HG03354 (cell line): Measurements from ENCODE around the gene CBFA2T2.
A peak's percentile ranks its signal among the peaks of the same experiment; 100 is the strongest.
"Not testable (repeated sequence)": the region's sequence is repeated elsewhere in the genome, so short reads cannot be mapped to it uniquely, and the experiment has no call there.

Source experiments
- ATAC-seq: cut with Tn5 transposase; IDR thresholded peaks from one replicate; pipeline ENCODE4 v1.9.1; 2021; ENCODE audit warnings: mild to moderate bottlenecking; ENCODE audit not compliant: unreplicated experiment, poor library complexity, severe bottlenecking

The CBFA2T2 gene

GRCh38 chr20:33686100-33686983, 196.4 kb downstream of the CBFA2T2 start, which contains the start of gene E2F1:
Gene E2F1, minus strand, starts transcription at chr20:33686385. Its CDS starts 121 bp downstream, at chr20:33686264.
- peak; percentile 84 for ATAC-seq

DNA sequence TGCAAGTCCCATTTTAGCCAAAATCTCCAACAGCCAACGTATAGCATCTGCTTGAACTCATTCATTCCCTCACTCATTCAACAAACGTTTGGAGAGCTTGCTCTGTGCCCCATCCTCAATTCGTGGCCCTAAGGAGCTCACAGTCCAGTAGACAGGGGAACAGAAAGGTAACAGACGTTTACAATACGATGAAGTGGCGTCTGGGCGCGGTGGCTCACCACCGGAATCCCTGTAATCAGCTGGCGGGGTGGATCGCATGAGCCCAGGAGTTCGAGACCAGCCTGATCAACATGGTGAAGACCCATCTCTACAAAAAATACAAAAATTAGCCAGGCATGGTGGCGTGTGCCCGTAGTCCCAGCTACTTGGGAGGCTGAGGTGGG, 197.1 kb downstream of the CBFA2T2 start:
- ATAC-seq: no peak

DNA sequence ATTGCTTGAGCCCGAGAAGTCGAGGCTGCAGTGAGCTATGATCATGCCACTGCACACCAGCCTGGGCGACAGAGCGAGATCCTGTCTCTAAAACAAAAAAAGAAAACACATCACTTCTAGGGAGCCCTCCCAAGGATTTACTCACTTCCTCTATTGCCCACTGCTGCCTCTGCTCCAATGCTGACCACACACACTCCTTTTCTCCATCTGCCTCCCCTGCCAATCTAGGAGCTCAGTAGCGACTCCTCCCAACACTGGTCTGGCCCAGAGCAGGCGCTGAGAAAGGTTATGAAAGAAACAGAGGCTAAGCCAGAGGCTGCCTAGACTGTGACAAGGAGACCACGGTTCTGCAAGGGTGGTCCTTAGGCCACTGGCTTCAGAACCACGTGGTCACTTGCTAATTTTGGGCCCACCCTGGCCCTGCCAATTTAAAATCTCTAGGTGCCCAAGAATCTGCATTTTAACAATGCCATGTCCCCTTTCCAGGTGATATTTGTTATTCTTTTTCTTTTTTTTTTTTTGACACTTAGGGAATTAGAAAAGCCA, 197.5 kb downstream of the CBFA2T2 start:
- no peak for ATAC-seq

DNA sequence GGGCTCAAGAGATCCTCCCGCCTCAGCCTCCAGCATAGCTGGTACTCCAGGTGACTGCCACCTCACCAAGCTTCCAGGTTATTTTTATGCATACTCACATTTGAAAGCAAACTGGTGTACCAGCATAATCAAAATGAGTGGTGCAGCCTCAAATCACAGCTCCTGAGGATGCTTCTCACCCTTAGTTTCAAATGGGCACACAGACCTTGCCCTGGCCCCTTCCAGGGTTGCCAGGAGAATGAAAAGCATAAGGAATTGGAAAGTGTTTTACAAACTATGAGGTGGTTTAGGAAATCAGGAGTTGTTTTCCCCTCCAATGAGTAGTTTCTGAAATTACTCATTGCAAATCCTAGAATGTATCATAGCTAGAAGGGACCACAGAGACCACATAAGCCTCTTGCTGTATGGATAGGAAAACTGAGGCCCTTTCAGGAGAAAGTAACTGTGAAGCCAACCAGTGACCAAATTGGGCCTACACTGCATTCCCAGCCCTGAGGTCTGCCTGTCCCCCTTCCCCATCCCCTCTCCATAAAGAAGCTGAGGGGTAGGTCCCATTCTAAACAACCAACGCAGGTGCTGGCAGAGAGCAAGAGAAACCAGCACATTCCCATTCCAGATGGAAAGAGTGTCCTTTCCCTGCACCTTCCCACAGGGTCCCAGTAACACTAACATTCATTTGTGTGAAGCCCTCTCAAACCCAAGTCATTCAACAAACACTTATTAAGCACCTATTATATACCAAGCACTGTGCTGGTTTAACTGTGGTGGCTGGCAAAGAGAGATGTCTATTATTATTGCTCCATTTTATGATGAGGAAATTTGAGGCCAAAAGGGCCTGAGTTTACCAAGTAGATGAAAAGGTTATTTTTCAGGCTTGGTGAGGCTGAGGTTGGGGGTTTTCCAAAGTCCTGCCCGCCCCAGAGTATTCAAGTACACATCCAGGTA, 198.4 kb downstream of the CBFA2T2 start:
- ATAC-seq: no peak

GRCh38 chr20:33688938-33689424, 199.1 kb downstream of the CBFA2T2 start:
- no peak for ATAC-seq

DNA sequence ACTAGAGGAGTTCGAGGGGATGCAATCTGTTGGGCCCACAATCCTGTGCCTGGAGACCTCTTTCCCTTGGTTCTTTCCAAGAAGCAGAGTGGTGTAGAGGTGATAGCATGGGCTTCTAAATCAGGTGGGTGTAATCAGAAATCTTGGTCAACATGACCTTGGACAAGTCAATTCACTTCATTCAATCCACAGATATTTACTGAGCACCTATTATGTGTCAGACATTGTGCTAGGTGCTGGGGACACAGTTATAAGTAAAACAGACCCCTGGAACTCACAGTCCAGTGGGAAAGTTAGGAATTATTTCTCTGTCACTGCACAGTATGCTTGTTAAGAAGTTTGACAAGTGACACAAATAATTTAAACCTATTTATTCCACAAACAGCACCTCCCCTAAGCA, 199.6 kb downstream of the CBFA2T2 start:
- no peak for ATAC-seq

DNA sequence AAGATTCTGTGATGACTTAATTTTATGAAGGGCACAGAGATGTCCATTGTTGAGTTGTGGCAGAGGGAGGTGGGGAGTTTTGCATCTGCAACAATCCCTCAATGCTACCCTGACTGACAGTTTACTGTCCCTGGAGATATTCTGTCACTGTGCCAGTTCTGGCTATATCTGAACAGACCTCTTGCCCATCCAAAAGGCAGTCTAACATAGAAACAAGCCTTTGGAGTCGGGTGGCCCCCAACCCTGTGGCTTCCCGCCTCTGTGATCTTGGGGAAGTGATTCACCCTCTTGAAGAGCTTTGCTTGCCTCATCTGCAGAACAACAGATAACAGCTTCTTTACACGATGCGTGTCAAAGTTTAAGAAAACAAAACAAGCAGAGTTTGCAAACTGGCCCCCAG, 200.1 kb downstream of the CBFA2T2 start:
- no peak for ATAC-seq

DNA sequence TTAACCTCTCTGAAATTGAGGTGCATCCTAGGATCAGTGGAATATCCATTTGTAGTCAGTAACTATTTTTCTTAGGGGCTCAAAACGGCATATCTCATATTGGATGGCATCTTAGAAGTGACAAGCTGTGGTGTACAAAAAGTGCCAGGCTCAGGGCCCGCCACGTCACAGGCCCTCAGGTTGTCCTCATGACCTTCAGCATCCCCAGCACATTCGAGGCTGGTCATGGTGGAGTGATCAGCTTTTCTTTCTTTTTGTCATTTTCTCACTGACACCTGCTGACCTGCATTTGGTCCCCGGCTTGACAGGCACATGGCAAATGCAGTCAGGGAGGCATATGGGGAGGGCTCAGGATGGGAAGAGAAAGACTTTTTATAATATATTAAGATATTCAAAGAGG, 203.4 kb downstream of the CBFA2T2 start:
- ATAC-seq: no peak

DNA sequence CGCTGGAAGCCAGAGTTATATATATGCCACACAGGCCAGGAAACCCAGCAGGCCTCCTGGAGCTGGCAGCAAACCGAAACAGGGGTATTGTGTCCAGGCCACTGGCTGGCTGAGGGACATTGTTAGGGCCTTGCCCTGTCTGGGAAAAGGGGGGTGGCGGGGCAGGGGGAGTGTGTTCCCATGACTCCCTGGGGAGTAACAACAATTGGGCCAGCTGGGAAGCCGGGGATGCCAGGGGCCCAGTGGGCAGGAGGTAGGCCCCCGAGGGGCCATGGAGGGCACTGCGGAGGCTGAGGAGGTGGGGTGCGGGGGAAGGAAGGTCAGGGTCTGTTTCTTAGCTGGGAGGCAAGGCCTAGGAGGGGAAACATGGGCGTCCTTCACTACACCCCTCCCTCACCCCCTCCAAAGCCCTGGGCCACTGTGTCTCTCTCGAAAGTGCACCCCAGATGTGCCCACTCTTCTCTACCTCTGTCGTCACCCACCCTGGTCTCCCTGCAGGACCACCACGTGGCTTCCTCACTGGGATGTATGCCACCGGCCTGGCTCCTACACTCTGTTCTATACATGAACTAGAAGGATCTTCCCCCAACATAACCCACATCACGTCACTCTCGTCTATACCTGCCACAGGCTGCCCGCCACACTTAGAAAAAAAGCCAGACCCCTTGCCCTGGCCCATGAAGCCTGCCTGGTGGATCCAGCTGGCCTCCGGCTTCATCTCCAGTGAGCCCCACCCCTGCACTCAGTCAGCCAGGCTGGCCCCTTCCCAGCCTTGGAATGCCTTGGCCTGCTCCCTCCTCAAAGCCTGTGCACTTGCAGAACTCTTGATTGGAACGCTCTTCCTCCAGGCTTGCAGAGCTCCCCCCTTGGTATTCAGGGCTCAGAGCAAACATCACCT, 204.1 kb downstream of the CBFA2T2 start:
- no peak for ATAC-seq

DNA sequence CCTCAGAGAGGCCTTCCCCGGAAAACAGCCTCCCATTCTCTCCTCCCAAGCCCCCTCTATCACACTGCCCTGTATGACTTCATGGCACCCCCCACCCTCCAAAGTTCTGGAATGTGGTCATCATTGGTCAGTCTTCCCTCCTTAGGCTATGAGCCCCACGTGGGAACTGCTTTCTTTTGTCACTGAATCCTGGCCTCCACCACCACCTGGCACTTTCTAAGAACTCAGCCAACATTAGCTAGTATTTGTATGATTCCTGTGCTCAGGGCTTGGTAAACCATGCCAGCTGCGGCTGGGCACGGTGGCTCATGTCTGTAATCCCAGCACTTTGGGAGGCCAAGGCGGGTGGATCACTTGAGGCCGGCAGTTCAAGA, 204.7 kb downstream of the CBFA2T2 start:
- no peak for ATAC-seq

DNA sequence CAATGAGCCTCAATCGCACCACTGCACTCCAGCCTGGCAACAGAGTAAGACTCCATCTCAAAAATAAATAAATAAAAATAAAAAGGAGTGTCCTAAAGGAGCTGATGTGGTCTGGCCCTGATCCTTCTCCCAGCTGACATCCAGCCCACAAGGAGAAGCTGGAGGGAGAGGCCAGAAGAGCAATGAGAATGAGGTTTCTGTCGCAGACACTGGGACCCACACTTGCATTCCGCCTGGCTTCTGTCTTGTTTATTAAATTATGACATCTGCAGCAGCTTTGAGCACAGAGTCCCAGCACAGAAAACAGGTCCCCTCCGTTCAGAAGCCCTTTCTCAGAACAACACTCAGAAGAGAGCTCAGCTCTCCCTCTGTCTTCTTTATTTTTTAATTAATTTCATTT, 206.6 kb downstream of the CBFA2T2 start:
- no peak for ATAC-seq

GRCh38 chr20:33697129-33697528, 207.2 kb downstream of the CBFA2T2 start:
- no peak for ATAC-seq

DNA sequence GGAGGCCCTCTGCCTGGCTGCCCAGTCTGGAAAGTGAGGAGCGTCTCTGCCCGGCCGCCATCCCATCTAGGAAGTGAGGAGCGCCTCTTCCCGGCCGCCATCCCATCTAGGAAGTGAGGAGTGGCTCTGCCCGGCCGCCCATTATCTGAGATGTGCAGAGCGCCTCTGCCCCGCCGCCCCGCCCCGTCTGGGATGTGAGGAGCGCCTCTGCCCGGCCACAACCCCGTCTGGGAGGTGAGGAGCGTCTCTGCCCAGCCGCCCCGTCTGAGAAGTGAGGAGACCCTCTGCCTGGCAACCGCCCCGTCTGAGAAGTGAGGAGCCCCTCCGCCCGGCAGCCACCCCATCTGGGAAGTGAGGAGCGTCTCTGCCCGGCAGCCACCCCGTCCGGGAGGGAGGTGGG, 209.1 kb downstream of the CBFA2T2 start:
- ATAC-seq: not testable (repeated sequence)
